IMR-90 (cell line): ENCODE results near the gene MEF2A. TPM values are rescaled to one million over a fixed set of nuclear protein-coding genes. Genes with fewer than 3 reads are reported as not detected.

Source experiments
- ATAC-seq: fragments of 200-7000 bp; cut with Tn5 transposase; 2 replicates; pipeline ENCODE4 v1.9.1; 2020; ENCODE audit warnings: low read depth, mild to moderate bottlenecking, moderate library complexity
- BruUV-seq: library from RNA; stranded (reverse); fragments of 400-500 nt; replicated peaks from 2 replicates; lab custom pipeline; 2021; lab: Mats Ljungman, UMichigan
- CTCF ChIA-PET: fragments of 300-600 bp; formaldehyde crosslinking; extraction: SDS; loops from one replicate; lab custom pipeline; 2021; ENCODE audit warnings: antibody characterized with exemption; lab: Yijun Ruan, JAX
- POLR2A ChIA-PET: fragments of 300-600 bp; sonication (Branson Sonifier 250); formaldehyde crosslinking; loops from one replicate; lab custom pipeline; 2022; ENCODE audit warnings: antibody characterized with exemption; ENCODE audit not compliant: unreplicated experiment; lab: Charles Lee
- DNase-seq: peaks from one replicate; pipeline ENCODE4 v3.0.0; 2013
- H2AFZ ChIP-seq: replicated peaks from 2 replicates; pipeline ENCODE3; 2013; ENCODE audit warnings: low read length, mild to moderate bottlenecking; ENCODE audit not compliant: poor library complexity
- H2AK5ac ChIP-seq: 2 replicates; pipeline ENCODE4 v1.6.1; 2013; ENCODE audit warnings: low read depth, low read length, inconsistent platforms
- H2AK9ac ChIP-seq: replicated peaks from 2 replicates; pipeline ENCODE3; 2013; ENCODE audit warnings: mild to moderate bottlenecking, low read depth, low read length, moderate library complexity; ENCODE audit not compliant: poor library complexity
- H2BK120ac ChIP-seq: 2 replicates; pipeline ENCODE4 v1.6.1; 2013; ENCODE audit warnings: low read depth, low read length, inconsistent platforms
- H2BK15ac ChIP-seq: 3 replicates; pipeline ENCODE4 v1.6.1; 2013; ENCODE audit warnings: low read depth, low read length, inconsistent platforms
- H2BK20ac ChIP-seq: 2 replicates; pipeline ENCODE4 v1.6.1; 2013; ENCODE audit warnings: low read depth, mild to moderate bottlenecking, inconsistent platforms, low read length, moderate library complexity
- H2BK5ac ChIP-seq: 2 replicates; pipeline ENCODE4 v1.6.1; 2013; ENCODE audit warnings: mild to moderate bottlenecking, low read depth, low read length, inconsistent platforms; ENCODE audit not compliant: poor library complexity, severe bottlenecking
- H3K14ac ChIP-seq: replicated peaks from 2 replicates; pipeline ENCODE4 v1.6.1; 2013; ENCODE audit warnings: low read depth, low read length, inconsistent platforms
- H3K18ac ChIP-seq: 2 replicates; pipeline ENCODE4 v1.6.1; 2013; ENCODE audit warnings: low read depth, low read length, control low read depth
- H3K23ac ChIP-seq: 2 replicates; pipeline ENCODE4 v1.6.1; 2013; ENCODE audit warnings: low read depth, low read length, inconsistent platforms
- H3K27ac ChIP-seq: 2 replicates; pipeline ENCODE4 v1.5.1; 2013; ENCODE audit warnings: mild to moderate bottlenecking, control low read depth, low read length; ENCODE audit not compliant: insufficient read depth
- H3K27me3 ChIP-seq: 2 replicates; pipeline ENCODE4 v1.6.1; 2013; ENCODE audit warnings: low read length; ENCODE audit not compliant: control insufficient read depth, insufficient read depth
- H3K36me3 ChIP-seq: 2 replicates; pipeline ENCODE4 v1.6.1; 2013; ENCODE audit warnings: low read length, mixed read lengths; ENCODE audit not compliant: control insufficient read depth, insufficient read depth
- H3K4ac ChIP-seq: 2 replicates; pipeline ENCODE4 v1.6.1; 2013; ENCODE audit warnings: low read depth, low read length, inconsistent platforms
- H3K4me1 ChIP-seq: 2 replicates; pipeline ENCODE4 v1.6.1; 2013; ENCODE audit warnings: low read length, mixed read lengths; ENCODE audit not compliant: control insufficient read depth, insufficient read depth
- H3K4me2 ChIP-seq: 2 replicates; pipeline ENCODE4 v1.6.1; 2013; ENCODE audit warnings: low read depth, mild to moderate bottlenecking, control low read depth, low read length, moderate library complexity
- H3K4me3 ChIP-seq: 2 replicates; pipeline ENCODE4 v1.5.1; 2013; ENCODE audit warnings: low read depth, mild to moderate bottlenecking, control low read depth, low read length, moderate library complexity; ENCODE audit not compliant: insufficient read depth
- H3K56ac ChIP-seq: 2 replicates; pipeline ENCODE4 v1.6.1; 2013; ENCODE audit warnings: low read length, inconsistent platforms; ENCODE audit not compliant: insufficient read depth; ENCODE audit errors: extremely low read depth
- H3K79me1 ChIP-seq, 2 experiments: 2 replicates each; pipeline ENCODE4 v1.6.1; 2013; ENCODE audit warnings: low read length in 2 of 2, inconsistent platforms in 1 of 2, low read depth in 1 of 2
- H3K9ac ChIP-seq: 2 replicates; pipeline ENCODE4 v1.6.1; 2013; ENCODE audit warnings: low read depth, low read length, control low read depth
- H3K9me1 ChIP-seq: 2 replicates; pipeline ENCODE4 v1.6.1; 2013; ENCODE audit warnings: low read length, inconsistent platforms; ENCODE audit not compliant: insufficient read depth
- H3K9me3 ChIP-seq: 2 replicates; pipeline ENCODE4 v1.6.1; 2013; ENCODE audit warnings: low read length; ENCODE audit not compliant: control insufficient read depth, insufficient read depth
- H4K20me1 ChIP-seq: 2 replicates; pipeline ENCODE4 v1.6.1; 2013; ENCODE audit warnings: low read length, inconsistent platforms; ENCODE audit not compliant: insufficient read depth
- H4K5ac ChIP-seq: 2 replicates; pipeline ENCODE4 v1.6.1; 2013; ENCODE audit warnings: mild to moderate bottlenecking, low read depth, low read length, control low read depth
- H4K8ac ChIP-seq, 2 experiments: 2 replicates each; pipeline ENCODE4 v1.6.1; 2013; ENCODE audit warnings: low read depth in 2 of 2, low read length in 2 of 2, control low read depth in 1 of 2, inconsistent platforms in 1 of 2
- H4K91ac ChIP-seq: 2 replicates; pipeline ENCODE4 v1.6.1; 2013; ENCODE audit warnings: low read depth, low read length, inconsistent platforms; ENCODE audit not compliant: insufficient read depth
- CEBPB ChIP-seq: IDR thresholded peaks from 2 replicates; pipeline ENCODE4 v1.6.1; 2012; ENCODE audit warnings: low read depth, low read length, improper control_type of control experiment
- CHD1 ChIP-seq: IDR thresholded peaks from 2 replicates; pipeline ENCODE4 v1.6.1; 2012; ENCODE audit warnings: low read depth, low read length, improper control_type of control experiment
- FOS ChIP-seq: fragments of 150-350 bp; IDR thresholded peaks from 2 replicates; pipeline ENCODE4 v1.6.1; 2016; ENCODE audit warnings: low read depth, low read length
- MAFK ChIP-seq: IDR thresholded peaks from 2 replicates; pipeline ENCODE4 v1.6.1; 2012; ENCODE audit warnings: low read depth, low read length, improper control_type of control experiment
- MAZ ChIP-seq: IDR thresholded peaks from 2 replicates; pipeline ENCODE4 v1.6.1; 2012; ENCODE audit warnings: low read depth, mild to moderate bottlenecking, low read length, improper control_type of control experiment, moderate library complexity, borderline replicate concordance
- MXI1 ChIP-seq: IDR thresholded peaks from 2 replicates; pipeline ENCODE4 v1.6.1; 2012; ENCODE audit warnings: low read depth, mild to moderate bottlenecking, low read length, moderate library complexity, borderline replicate concordance
- NFE2L2 ChIP-seq: fragments of 150-350 bp; IDR thresholded peaks from 2 replicates; pipeline ENCODE4 v1.6.1; 2016; ENCODE audit warnings: low read depth, mild to moderate bottlenecking, low read length
- POLR2A ChIP-seq: IDR thresholded peaks from 2 replicates; pipeline ENCODE4 v1.6.1; 2012; ENCODE audit warnings: mild to moderate bottlenecking, low read depth, low read length
- RAD21 ChIP-seq: IDR thresholded peaks from 2 replicates; pipeline ENCODE4 v1.6.1; 2012; ENCODE audit warnings: low read length, improper control_type of control experiment
- RCOR1 ChIP-seq: IDR thresholded peaks from 2 replicates; pipeline ENCODE4 v1.6.1; 2012; ENCODE audit warnings: mild to moderate bottlenecking, low read length, improper control_type of control experiment; ENCODE audit not compliant: insufficient replicate concordance
- RFX5 ChIP-seq: IDR thresholded peaks from 2 replicates; pipeline ENCODE4 v1.8.0; 2012; ENCODE audit warnings: low read depth, mild to moderate bottlenecking, low read length, moderate library complexity
- SMC3 ChIP-seq: fragments of 150-350 bp; IDR thresholded peaks from 2 replicates; pipeline ENCODE4 v1.6.1; 2016; ENCODE audit warnings: low read depth, mild to moderate bottlenecking, antibody characterized with exemption, low read length, moderate library complexity
- WGBS, 2 experiments: methylation state at CpG; one replicate each; pipeline versions ENCODE4 v1.1.5 to v1.1.7; 2013; ENCODE audit warnings: missing lambda C conversion rate in 2 of 2; ENCODE audit not compliant: insufficient read length in 1 of 2; ENCODE audit errors: extremely low coverage in 2 of 2; 5-methylcytosine and 5-hydroxymethylcytosine counted together
- dilution Hi-C: fragments of 300-500 bp; cut with HindIII; formaldehyde crosslinking; loops from one replicate; pipeline ENCODE4 v1.14.3; 2018; ENCODE audit warnings: low sequenced_read_pairs; ENCODE audit not compliant: unreplicated experiment
- in situ Hi-C: fragments of 300-500 bp; cut with MboI; formaldehyde crosslinking; loops from 3 replicates; pipeline ENCODE4 v1.14.3; 2019; ENCODE audit warnings: low sequenced_read_pairs, inconsistent platforms, mixed read lengths
- intact Hi-C: fragments of 100-400 bp; cut with micrococcal nuclease; formaldehyde crosslinking; loops from 2 replicates; pipeline ENCODE4 v1.10.0; 2022
- polyA plus RNA-seq, 3 experiments: library from polyadenylated mRNA; depleted of rRNA; stranded (reverse); fragments of >200 nt; gene quantifications; 2 replicates each; pipeline ENCODE4 v1.2.3, GENCODE V29; 2012; ENCODE audit warnings: low replicate concordance in 1 of 3
- total RNA-seq: library from RNA; depleted of rRNA; stranded (reverse); fragments of >200 nt; gene quantifications from 2 replicates; pipeline ENCODE4 v1.2.3, GENCODE V29; 2012
- TF ChIP-seq, protein P1 (sequence below): fragments of 150-350 bp; IDR thresholded peaks from 2 replicates; pipeline ENCODE4 v1.6.1; 2016; ENCODE audit warnings: low read depth, mild to moderate bottlenecking, low read length, moderate library complexity, borderline replicate concordance
- TF ChIP-seq, protein P2 (sequence below): fragments of 150-350 bp; IDR thresholded peaks from 2 replicates; pipeline ENCODE4 v1.6.1; 2017; ENCODE audit warnings: mild to moderate bottlenecking, antibody characterized with exemption, low read length, low read depth

The MEF2A gene
- total and polyA plus RNA-seq, 2 of the 4 experiments (the other 2 are of a cell fraction): 16.1 to 16.7 TPM

DNA sequence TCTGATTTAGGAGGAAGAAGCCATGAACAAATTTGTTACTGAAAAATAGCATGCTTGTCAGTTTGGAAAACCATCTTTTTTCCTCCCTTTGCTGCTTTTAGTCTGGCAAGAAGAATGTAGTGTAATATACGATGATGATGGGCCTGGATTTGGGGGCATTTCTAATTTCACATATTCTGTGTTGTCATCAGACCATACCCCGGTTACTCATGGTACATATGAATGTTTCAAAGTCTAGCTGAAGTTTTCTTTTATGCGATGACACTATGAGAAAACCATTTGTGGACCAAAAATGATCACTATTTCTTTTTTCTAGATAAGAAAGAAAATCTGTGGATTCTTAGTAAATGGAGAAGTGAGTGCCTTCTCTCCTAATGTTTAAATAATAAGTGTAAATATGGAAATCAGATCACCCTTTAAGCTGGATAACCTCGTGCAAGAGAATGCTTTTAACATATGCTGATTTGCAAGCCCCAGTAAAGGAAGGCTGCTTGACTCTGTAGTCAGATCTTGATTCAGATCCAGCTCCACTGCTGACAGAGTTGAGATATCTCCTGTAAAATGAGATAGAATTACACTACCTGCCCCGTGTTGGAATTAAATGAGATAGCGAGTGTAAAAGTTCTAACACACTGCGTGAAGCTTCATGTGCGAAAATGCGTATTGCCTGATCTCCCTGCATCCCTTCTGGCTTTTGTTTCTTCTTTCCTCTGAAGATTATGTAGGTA lies 3.0 kb downstream of the MEF2A start:
- Histone ChIP-seq H2BK5ac (no peak overlapping the region), H2AK5ac (0 out of 2 replicates have a peak overlapping the region, but pooled peaks have one; percentile 27), H3K4ac (no peak overlapping the region), H3K36me3 (no peaks in the 10 kb centered on the region), H2BK20ac (no peak overlapping the region), H2BK15ac (no peak overlapping the region), H2BK120ac (no peak overlapping the region), H3K4me3 (no peak overlapping the region), H3K27ac (no peak overlapping the region), H4K91ac (no peak overlapping the region), H2AFZ (peak overlapping the region; percentile 47), H3K4me1 (peaks cover 4% of the 10 kb centered on the region), H3K18ac (no peak overlapping the region), H4K5ac (no peak overlapping the region), H4K8ac (0 out of 4 replicates have a peak overlapping the region, but pooled peaks of 1 of the 2 experiments have one; percentile 39), H2AK9ac (peak overlapping the region; percentile 80), H3K23ac (peak overlapping the region; percentile 74), H3K4me2 (peak overlapping the region; percentile 44), H3K9me3 (no peaks in the 10 kb centered on the region), H3K9ac (no peak overlapping the region; the same call in 1 of the 2 replicates), H3K79me1 (peaks cover 26 to 55% of the 10 kb centered on the region in 2 experiments), H3K9me1 (peaks cover 8% of the 10 kb centered on the region), H3K56ac (no peak overlapping the region; the same call in 1 of the 2 replicates), H4K20me1 (peaks cover 44% of the 10 kb centered on the region; the same call in 1 of the 2 replicates), H3K14ac (peak overlapping the region; percentile 84; the same call in 1 of the 2 replicates), H3K27me3 (no peaks in the 10 kb centered on the region)
- TSS peak; percentile 12 for BruUV-seq
- ChIA-PET CTCF (no interaction called here), POLR2A (interaction anchor here (0.6 kb wide), 1 partner anchor 36 kb away, joined by 3 read pairs; no protein-coding TSS in a partner anchor)
- DNase-seq (peak; percentile 57), ATAC-seq (no peak)
- no CpG with 5 or more reads among the region's 9 CpGs for WGBS, 2 experiments
- intact Hi-C loops (loop anchor here (5.0 kb wide), 1 partner anchor 126 kb away; no protein-coding TSS in a partner anchor), in situ Hi-C loops (no loop called here), dilution Hi-C loops (no loop called here)
- TF ChIP-seq RAD21: no peak
- TF ChIP-seq, protein P1, sequence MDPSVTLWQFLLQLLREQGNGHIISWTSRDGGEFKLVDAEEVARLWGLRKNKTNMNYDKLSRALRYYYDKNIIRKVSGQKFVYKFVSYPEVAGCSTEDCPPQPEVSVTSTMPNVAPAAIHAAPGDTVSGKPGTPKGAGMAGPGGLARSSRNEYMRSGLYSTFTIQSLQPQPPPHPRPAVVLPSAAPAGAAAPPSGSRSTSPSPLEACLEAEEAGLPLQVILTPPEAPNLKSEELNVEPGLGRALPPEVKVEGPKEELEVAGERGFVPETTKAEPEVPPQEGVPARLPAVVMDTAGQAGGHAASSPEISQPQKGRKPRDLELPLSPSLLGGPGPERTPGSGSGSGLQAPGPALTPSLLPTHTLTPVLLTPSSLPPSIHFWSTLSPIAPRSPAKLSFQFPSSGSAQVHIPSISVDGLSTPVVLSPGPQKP: no peak
- no peak for TF ChIP-seq SMC3
- TF ChIP-seq RFX5: no peak
- TF ChIP-seq RCOR1: no peak
- TF ChIP-seq MAFK: no peak
- no peak for TF ChIP-seq NFE2L2
- no peak for TF ChIP-seq CEBPB
- TF ChIP-seq MXI1: no peak
- TF ChIP-seq MAZ: no peak
- TF ChIP-seq FOS: no peak
- no peak for TF ChIP-seq CHD1
- TF ChIP-seq, protein P2, sequence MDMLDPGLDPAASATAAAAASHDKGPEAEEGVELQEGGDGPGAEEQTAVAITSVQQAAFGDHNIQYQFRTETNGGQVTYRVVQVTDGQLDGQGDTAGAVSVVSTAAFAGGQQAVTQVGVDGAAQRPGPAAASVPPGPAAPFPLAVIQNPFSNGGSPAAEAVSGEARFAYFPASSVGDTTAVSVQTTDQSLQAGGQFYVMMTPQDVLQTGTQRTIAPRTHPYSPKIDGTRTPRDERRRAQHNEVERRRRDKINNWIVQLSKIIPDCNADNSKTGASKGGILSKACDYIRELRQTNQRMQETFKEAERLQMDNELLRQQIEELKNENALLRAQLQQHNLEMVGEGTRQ: no peak
- no peak for TF ChIP-seq POLR2A
